ENCODE results near the gene DDI1. TPM values are rescaled to one million over a fixed set of nuclear protein-coding genes. Genes with fewer than 3 reads are reported as not detected.

Gene DDI1
- total RNA-seq, 1 experiment from 2014 or later, result not detected

GRCh38 chr11:104076455-104076854, 40.0 kb downstream of the DDI1 start:
- Histone ChIP-seq H3K4me1 (replicated peaks) (no peaks in the 10 kb centered on the region), H3K36me3 (no peaks in the 10 kb centered on the region), H3K27ac (no peak overlapping the region), H3K27me3 (replicated peaks) (no peaks in the 10 kb centered on the region), H3K9me3 (replicated peaks) (no peaks in the 10 kb centered on the region), H3K4me3 (no peak overlapping the region)
- no peak for DNase-seq (ENCODE audit: low read depth in 1 of 2, low spot score in 2 of 2)

- Histone ChIP-seq H3K36me3 (no peaks in the 10 kb centered on the region), H3K27ac (no peak overlapping the region), H3K4me1 (replicated peaks) (no peaks in the 10 kb centered on the region), H3K4me3 (no peak overlapping the region), H3K9me3 (replicated peaks) (no peaks in the 10 kb centered on the region), H3K27me3 (replicated peaks) (no peaks in the 10 kb centered on the region)
- no peak for DNase-seq (ENCODE audit: low read depth in 1 of 2, low spot score in 2 of 2)
Measured at GRCh38 chr11:104078245-104078644, 41.8 kb downstream of the DDI1 start.

- H3K27me3 ChIP-seq (replicated peaks), result no peaks in the 10 kb centered on the region
- H3K4me3 ChIP-seq, result no peak overlapping the region
- no peaks in the 10 kb centered on the region for H3K9me3 ChIP-seq (replicated peaks)
- H3K4me1 ChIP-seq (replicated peaks), result no peaks in the 10 kb centered on the region
- H3K36me3 ChIP-seq, result no peaks in the 10 kb centered on the region
- no peak overlapping the region for H3K27ac ChIP-seq
- no peak for DNase-seq (ENCODE audit: low read depth in 1 of 2, low spot score in 2 of 2)
Measured at GRCh38 chr11:104078995-104079394, 42.6 kb downstream of the DDI1 start.

- no peak for DNase-seq (ENCODE audit: low read depth in 1 of 2, low spot score in 2 of 2)
- no peaks in the 10 kb centered on the region for H3K27me3 ChIP-seq (replicated peaks)
- H3K9me3 ChIP-seq (replicated peaks), result no peaks in the 10 kb centered on the region
- no peak overlapping the region for H3K27ac ChIP-seq
- H3K4me3 ChIP-seq, result no peak overlapping the region
- no peaks in the 10 kb centered on the region for H3K36me3 ChIP-seq
- no peaks in the 10 kb centered on the region for H3K4me1 ChIP-seq (replicated peaks)
Measured at GRCh38 chr11:104086621-104087020, 50.2 kb downstream of the DDI1 start.

Other genes with a start within 250 kb of the DDI1 start
- gene PDGFD, start 127.5 kb downstream of the DDI1 start, total RNA-seq (2014; rRNA removed; shearing (Covaris generic)), result 4.3 and 6.6 TPM in 2 replicates

Data from SJSA1 (cell line).